RKO (cell line): ENCODE data around the gene PRRT3.

ENCODE experiments used
- DNase-seq: peaks from one replicate; pipeline ENCODE4 v3.0.0-alpha.2; 2016; ENCODE audit warnings: low spot score

Gene PRRT3

DNA sequence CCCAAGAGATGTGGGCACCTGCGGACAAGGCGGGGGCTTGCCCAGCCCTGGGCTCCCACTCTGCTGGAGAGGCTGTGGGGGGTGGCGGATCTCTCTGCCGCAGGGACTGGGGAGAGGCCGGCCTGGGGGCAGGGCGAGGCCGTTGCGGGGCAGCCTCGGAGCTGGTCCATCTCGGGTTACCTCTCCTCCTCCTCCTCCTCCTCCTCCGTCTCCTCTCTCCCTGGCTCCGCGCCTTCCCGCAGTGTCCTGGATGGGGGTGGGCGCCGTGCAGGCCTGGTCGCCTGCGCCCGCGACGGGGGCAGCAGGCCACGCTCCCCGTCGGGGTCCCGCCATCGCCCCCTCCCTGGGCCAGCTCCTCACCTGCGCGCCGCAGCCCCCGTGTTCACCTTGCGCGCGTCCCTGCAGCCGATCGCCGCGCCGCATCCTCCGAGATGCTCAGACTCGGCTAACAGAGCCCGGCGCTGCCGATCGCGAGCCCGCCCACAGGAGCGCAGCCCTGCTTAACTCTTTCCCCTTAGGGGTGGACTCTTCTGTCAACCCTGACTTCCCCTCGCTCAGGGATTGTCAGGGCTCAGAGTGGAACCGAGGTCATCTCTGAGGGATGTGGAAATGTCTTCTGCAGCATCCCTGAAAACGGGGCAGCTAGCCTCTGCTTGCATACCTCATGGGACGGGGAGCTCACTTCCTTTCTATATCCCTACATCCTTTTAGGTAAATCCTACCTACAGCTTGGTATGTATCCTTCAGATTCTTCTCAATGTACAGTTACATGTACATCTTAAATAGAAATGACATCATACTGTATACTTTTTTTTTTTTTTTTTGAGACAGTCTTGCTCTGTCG, at the start of gene PRRT3:
TSS of gene PRRT3 (minus strand) at position 447 of the 844 bp plus-strand sequence. CDS start 2,293 bp downstream, outside the sequence.
- DNase-seq, result no peak

GRCh38 chr3:10000686-10001085, 48.5 kb upstream of the PRRT3 start:
- no peak for DNase-seq

DNA sequence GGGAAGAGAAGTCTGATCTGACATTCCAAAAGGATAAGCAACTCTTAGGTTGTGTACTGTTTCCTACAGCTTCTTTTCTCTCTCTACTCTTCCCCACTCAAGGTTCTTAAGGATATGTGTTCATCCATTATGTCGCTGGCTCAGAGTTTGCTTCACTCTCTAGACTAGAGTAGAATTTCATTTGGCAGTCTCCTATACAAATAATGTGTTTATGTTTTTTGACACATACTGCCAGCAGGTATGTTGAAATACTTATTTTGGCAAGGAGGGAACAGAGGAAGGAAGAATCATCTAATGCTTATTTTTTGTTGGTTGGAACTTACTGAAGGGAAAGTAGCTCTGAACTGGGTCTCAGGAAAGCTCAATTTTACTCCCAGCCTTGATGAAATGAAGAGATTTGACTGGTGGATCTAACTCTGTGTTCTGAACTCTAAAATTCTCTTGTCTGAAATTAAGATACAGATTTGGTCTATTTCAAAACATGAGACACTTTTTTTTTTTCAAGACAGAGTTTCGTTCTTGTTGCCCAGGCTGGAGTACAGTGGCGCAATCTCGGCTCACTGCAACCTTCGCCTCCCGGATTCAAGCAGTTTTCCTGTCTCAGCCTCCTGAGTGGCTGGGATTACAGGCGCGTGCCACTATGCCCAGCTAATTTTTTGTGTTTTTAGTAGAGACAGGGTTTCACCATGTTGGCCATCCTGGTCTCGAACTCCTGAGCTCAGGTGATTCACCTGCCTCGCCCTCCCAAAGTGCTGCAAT, 42.1 kb upstream of the PRRT3 start:
- no peak for DNase-seq

DNA sequence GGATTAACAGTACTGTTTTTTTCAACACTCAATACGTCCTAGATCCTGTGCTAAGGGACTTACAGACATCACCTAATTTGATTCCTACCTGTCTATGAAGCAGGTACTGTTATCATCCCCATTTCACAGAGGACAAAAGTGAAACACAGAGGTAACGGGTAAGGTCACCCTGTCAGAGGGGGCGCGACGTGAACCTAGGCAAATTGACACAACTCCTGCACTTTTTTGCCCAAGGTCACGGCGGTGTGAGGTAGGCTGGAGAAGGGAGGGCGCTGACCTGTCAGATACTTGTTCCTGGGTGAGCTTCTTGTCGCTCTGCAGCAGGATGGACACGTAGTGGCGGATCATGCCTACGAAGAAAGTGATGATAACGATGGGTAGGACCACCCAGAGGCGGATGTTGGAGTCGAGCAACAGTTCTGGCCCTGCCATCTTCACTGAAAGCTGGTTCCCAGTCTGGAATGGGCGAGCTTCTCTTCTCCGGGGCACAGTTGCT, 34.1 kb upstream of the PRRT3 start:
- DNase-seq, result no peak

- no peak for DNase-seq
Observed at GRCh38 chr3:9980251-9980650, 28.0 kb upstream of the PRRT3 start.

GRCh38 chr3:9978710-9979305, 26.6 kb upstream of the PRRT3 start:
- no peak for DNase-seq

DNA sequence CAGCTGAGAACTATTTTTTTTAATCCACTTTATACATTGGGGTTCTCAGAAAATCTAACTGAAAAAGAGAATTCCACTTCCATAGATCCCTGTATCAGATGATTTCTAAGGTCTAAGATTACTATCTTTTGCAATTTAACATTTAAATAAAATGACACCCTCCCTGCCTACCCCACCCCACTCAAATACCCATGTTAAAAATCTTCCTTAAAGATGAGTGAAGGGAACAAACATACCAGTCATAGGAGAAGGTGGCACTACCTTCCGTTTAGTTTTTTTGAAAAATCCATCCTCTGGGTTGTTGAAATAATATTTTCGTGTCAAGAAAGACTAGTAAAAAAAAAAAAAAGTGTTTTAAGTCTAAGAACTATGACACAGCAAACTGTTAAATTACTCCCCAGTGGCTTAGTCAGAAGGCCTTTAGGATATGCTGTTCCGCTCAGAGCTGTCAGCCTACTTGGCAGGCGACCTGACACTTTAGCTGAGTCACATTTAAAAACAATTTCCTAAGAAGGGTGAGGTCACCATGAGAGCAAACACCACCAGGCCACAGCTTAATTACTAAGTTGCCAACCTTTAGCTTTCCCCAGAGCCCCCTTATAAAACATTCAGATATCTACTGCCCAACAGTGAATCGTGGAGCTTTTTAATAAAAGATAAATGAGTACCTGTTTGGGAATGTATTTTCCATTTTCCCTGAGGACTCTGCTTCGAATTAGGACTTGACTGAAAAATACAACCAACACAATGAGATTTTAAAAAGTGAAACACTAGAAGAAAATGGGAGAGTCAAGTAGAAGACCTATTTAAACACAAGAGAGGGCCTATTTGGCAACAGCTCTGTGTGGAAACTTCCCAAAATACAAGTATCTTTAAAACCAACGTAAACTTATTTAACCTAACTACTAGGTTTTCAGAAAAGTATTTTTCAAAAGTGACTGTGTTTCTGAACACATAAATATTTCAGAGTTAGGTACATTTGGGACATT, 24.8 kb upstream of the PRRT3 start:
- DNase-seq, result peak; percentile 98

DNA sequence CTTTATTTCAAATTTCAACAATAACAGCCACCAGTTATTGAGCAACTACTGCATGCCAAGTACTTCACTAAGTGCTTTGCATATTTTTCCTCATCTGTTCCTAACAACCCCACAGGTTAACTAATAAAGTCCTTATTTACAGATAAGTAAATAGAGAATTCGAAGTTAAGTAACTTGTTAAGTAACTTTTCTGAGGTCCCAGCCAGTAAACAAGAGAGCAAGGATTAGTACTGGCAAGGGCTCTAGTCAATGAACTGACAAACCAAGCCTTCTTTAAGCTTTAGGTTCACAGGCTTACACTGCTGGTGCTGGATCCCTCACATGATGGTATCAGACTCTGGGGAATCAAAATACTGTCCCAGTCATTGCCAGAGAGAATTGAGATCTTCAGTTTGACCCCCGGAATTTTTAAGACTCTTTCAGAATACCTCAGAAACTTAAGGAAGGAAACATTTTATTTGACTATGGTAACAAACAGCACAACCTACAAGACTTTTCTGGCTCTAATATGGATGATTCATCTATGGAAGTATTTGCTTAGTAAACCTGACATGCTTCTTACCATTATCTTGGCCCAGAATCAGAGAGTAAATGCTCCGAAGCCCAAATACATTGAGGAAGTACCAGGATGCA, 17.9 kb upstream of the PRRT3 start:
- no peak for DNase-seq

DNA sequence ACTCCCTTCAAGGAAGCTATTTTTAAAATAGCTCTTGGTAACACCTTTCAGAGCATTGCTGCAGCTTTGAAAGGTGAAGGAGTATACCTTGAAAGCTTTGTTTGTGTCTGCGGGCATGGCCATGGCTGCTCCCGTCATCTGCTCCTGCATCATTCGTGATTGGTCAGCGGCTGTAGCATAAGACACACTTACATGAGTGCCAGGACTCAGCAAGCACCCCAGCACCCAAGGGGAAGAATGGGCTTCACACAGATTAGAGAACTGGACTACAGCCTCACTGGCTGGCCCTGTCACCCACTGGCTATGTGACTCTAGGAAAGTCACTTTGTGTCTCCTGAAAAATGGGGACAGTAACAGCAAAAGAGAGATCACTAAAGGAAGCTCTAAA, 17.4 kb upstream of the PRRT3 start:
- DNase-seq, result no peak

DNA sequence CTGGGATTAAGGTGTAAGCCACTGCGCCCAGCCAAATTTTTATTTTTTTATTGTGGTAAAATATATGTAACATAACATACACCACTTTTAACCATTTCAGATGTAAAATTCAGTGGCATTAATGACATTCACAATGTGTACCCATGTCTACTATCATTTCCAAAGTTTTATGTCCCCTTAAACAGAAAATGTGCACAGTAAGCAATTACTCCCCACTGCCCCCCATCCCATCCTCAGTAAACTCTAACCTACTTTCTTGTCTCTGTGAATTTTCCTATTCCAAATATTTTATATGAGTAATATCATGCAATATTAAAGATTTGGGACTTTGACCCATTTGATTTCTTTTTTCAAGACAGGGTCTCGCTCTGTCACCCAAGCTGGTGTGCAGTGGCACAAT, 14.6 kb upstream of the PRRT3 start:
- no peak for DNase-seq

DNA sequence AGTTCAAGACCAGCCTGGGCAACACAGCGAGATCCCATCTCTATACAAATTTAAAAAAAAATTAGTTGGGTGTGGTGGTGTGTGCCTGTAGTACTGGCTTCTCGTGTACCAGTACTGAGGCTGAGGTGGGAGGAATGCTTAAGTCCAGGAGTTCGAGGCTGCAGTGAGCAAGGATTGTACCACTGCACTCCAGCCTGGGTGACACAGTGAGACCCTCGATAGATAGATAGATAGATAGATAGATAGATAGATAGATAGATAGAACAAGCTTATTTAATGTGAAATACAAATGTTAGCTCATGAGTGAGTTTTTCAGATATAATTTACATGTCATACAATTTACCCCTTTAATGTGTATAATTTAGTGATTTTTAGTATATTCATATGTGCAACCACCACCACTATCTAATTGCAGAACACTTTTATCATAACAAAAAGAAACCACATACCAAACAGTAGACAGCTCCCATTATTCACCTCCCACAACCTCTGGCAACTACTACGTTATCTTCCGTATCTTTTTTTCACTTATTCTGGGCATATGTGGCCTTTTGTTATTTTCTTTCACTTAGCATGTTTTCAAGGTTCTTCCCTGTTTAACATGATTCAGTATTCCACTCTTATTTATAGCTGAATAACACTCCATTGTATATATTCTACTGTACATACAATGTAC, 13.1 kb upstream of the PRRT3 start:
- no peak for DNase-seq

DNA sequence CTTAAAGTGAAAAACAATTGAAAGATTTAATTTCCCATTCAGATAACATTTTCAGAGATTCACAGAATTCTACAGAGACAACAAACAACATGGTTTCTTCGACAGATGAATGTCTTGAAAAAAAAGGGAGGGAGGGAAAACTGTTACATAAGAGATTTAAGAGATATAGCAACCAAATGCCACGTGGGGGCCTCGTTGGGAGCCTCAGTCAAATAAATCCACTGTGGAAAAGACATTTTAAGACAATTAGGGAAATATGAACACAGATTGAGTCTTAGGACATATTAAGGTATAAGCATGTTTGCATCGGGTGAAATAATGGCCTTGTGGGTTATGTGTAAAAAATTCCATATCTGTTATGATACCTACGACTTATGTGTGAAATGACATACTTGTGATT, 5.0 kb upstream of the PRRT3 start:
- DNase-seq, result peak; percentile 34

- no peak for DNase-seq
Observed at GRCh38 chr3:9955611-9956352, 3.6 kb upstream of the PRRT3 start.

- DNase-seq, result no peak
Observed at GRCh38 chr3:9955067-9955502, 2.9 kb upstream of the PRRT3 start.

- DNase-seq, result no peak
Observed at GRCh38 chr3:9951598-9951961, 628 bp downstream of the PRRT3 start.

DNA sequence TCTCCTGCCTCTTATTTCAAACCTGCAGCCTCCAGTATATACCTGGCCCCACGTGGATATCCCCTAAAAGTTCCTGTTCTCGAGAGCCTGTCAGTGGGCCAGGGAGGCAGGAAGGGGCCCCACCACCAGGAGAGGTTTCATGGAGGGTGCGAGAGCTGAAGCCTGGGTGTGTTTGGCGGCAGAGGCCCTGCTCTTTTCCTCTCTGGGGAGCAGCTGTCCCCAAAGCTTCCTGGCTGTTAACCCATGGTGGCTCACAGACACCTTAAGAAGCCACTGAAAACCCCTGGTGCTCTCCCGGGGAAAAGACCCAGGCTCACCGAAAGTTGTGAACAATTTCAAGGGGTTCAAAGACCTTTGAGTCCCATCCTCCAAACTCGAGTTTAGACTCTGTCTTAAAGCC, 1.1 kb downstream of the PRRT3 start:
- DNase-seq, result no peak

DNA sequence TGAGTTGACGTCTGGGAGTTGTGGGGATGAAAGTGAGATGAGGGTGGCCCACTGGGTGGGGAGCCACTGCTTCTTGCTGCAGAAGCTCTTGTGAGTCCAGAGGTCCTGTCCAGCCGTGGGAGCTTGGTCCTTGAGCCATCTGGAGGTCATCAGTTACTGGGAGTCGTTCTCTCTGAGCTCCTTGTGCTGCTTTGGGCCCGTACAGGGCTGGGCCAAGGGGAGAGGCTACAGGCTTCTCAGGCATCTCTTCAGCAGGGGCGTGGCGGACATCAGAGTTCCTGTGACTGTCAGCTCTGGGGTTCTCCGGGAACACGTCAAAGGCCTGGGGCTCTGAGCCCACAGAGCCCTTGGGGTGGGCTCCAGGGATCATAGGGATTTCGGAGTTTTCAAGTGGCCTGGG, 2.6 kb downstream of the PRRT3 start:
- DNase-seq, result no peak

- no peak for DNase-seq
Observed at GRCh38 chr3:9949115-9949514, 3.1 kb downstream of the PRRT3 start.

GRCh38 chr3:9948586-9948985, 3.6 kb downstream of the PRRT3 start:
- DNase-seq, result no peak
